Neutrophil (primary cell): ENCODE data around the gene TRIM28.

ENCODE experiments used
- H3K27ac ChIP-seq: fragments of 200-600 bp; sonication (generic); 2 replicates; pipeline ENCODE4 v1.5.1; 2016; ENCODE audit warnings: mild to moderate bottlenecking, moderate library complexity
- H3K27me3 ChIP-seq: fragments of 200-600 bp; sonication (generic); 2 replicates; pipeline ENCODE4 v1.6.0; 2016; ENCODE audit warnings: mild to moderate bottlenecking
- H3K36me3 ChIP-seq: fragments of 200-600 bp; sonication (generic); 2 replicates; pipeline ENCODE4 v1.5.1; 2017
- H3K4me1 ChIP-seq, 2 experiments: fragments of 200-600 bp in 1 of 2; sonication (generic) in 1 of 2; 1 replicate in 1 of 2; 2 replicates in 1 of 2; pipeline versions ENCODE4 v1.5.1 to v1.6.1; 2013 to 2016; ENCODE audit warnings: low read depth in 1 of 2, low read length in 1 of 2, mild to moderate bottlenecking in 1 of 2, moderate library complexity in 1 of 2; ENCODE audit not compliant: control insufficient read depth in 1 of 2, insufficient read depth in 1 of 2
- H3K4me3 ChIP-seq, 2 experiments: fragments of 200-600 bp in 1 of 2; sonication (generic) in 1 of 2; 1 replicate in 1 of 2; 2 replicates in 1 of 2; pipeline ENCODE4 v1.5.1; 2013 to 2016; ENCODE audit warnings: low read depth in 1 of 2, low read length in 1 of 2, mild to moderate bottlenecking in 1 of 2, moderate library complexity in 1 of 2
- H3K9me3 ChIP-seq: fragments of 200-600 bp; sonication (generic); 2 replicates; pipeline ENCODE4 v1.5.1; 2016
- TF ChIP-seq, protein P1 (sequence below): fragments of 200-600 bp; sonication (generic); IDR thresholded peaks from 2 replicates; pipeline ENCODE4 v1.5.1; 2016; ENCODE audit warnings: antibody characterized with exemption

The TRIM28 gene

DNA sequence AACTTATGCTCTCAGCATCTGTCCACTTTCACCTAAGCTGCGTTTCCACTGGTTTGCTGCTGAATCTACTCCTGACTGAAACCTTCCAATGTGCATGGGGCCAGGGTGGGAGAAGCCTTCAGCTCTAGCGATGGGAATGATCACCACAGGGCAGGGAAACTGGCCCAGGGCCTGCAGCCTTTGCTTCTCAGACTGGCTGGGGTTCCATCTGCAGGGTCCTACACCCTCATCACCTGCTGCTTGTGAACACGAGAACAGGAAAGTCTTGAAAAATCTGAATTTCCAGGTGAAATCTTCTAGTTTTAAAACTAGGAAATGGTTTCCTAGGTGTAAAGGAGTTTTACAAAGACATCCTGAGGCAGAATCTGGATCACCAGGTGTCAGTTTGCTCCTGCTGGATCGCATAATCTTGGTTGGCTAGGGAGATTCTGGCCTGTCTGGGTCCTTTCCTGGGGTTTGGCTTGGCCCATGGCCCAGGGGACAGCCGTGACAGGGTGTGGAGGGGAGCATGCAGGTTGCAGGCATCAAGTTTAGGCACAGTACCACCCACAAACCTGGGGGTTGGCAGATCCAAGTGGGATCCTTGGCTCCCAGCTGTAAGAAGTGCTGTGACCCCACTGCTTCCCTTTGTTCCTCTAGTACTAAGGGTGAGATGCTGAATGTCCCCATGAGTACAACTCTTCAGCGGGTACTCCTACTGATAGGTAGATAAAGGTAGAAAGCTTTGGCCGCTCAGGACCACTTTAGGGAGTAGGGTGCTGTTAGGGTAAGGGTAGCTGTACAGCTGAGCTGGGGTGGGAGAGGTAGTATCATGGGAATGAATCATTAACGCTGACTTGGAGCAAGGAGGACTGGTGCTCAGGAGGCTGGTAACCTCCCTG lies 16.4 kb downstream of the TRIM28 start:
- H3K4me1 ChIP-seq: peaks cover 50 to 57% of the 10 kb centered on the region in 2 experiments
- H3K27ac ChIP-seq: peak overlapping the region; percentile 100
- peaks cover 43% of the 10 kb centered on the region for H3K27me3 ChIP-seq
- no peaks in the 10 kb centered on the region for H3K9me3 ChIP-seq
- peaks cover 19% of the 10 kb centered on the region for H3K36me3 ChIP-seq
- TF ChIP-seq, protein P1, sequence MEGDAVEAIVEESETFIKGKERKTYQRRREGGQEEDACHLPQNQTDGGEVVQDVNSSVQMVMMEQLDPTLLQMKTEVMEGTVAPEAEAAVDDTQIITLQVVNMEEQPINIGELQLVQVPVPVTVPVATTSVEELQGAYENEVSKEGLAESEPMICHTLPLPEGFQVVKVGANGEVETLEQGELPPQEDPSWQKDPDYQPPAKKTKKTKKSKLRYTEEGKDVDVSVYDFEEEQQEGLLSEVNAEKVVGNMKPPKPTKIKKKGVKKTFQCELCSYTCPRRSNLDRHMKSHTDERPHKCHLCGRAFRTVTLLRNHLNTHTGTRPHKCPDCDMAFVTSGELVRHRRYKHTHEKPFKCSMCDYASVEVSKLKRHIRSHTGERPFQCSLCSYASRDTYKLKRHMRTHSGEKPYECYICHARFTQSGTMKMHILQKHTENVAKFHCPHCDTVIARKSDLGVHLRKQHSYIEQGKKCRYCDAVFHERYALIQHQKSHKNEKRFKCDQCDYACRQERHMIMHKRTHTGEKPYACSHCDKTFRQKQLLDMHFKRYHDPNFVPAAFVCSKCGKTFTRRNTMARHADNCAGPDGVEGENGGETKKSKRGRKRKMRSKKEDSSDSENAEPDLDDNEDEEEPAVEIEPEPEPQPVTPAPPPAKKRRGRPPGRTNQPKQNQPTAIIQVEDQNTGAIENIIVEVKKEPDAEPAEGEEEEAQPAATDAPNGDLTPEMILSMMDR: no peak
- peak overlapping the region; percentile 67 to 91 for H3K4me3 ChIP-seq

DNA sequence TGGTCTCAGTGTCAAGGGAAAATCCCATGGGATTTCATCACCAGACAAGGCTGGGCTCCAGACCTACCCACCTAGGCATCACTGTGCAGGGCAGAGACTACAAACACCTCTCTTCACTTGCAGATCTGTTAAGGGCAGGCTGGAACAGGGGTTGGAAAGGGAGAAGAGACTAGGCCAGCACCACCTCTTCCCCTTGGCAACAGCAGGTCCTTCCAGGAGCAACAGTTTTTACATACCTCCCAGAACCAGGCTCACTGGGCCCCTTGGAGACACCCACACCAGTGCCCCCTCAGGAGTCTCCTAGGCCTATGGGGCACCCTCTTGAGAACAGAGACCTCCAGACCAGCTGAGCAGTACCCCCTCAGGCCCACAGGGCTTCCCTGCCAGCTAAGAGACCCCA lies 17.1 kb downstream of the TRIM28 start:
- Histone ChIP-seq H3K9me3 (no peaks in the 10 kb centered on the region), H3K36me3 (peaks cover 13% of the 10 kb centered on the region), H3K27ac (peak overlapping the region; percentile 100), H3K4me1 (peaks cover 46 to 52% of the 10 kb centered on the region in 2 experiments), H3K4me3 (no peak overlapping the region), H3K27me3 (peaks cover 43% of the 10 kb centered on the region)
- TF ChIP-seq, protein P1: no peak

DNA sequence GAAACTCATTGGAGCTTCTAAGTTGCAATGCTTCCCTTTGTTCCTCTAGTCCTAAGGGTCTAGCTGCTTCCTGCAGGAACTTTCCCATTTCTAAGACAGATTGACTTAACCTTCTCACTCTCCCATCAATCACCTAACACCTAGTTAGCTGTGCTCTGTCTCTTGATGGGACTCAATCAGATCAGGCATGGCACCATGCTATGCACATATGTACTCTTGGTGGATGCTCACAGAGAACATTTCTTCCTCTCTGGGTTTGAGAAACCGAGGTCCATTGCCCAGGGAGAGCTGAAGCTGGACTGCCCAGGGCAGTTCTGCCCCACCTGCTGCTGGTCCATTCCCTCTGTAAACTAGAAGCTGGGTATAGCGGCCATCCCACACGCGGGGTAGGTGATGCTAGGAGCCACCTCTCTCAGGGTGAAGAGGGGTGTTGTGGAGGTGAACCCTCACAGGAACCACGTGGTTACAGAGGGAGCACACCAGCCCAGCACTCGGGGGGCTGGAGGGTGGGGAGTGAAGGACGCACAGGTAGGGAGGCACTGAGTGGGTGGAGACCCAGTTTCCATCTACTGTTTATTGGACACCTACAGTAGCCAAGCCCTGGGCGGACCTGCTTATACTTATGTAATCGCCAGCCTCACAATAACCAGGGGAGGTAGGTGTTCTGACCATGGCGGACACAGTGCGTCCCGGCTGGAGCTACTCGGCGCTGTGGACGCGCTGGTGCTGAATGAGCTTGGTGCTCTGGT lies 17.7 kb downstream of the TRIM28 start:
- Histone ChIP-seq H3K9me3 (no peaks in the 10 kb centered on the region), H3K36me3 (peaks cover 13% of the 10 kb centered on the region), H3K27ac (no peak overlapping the region), H3K4me3 (no peak overlapping the region), H3K27me3 (peaks cover 43% of the 10 kb centered on the region), H3K4me1 (peaks cover 41 to 47% of the 10 kb centered on the region in 2 experiments)
- TF ChIP-seq, protein P1: no peak

DNA sequence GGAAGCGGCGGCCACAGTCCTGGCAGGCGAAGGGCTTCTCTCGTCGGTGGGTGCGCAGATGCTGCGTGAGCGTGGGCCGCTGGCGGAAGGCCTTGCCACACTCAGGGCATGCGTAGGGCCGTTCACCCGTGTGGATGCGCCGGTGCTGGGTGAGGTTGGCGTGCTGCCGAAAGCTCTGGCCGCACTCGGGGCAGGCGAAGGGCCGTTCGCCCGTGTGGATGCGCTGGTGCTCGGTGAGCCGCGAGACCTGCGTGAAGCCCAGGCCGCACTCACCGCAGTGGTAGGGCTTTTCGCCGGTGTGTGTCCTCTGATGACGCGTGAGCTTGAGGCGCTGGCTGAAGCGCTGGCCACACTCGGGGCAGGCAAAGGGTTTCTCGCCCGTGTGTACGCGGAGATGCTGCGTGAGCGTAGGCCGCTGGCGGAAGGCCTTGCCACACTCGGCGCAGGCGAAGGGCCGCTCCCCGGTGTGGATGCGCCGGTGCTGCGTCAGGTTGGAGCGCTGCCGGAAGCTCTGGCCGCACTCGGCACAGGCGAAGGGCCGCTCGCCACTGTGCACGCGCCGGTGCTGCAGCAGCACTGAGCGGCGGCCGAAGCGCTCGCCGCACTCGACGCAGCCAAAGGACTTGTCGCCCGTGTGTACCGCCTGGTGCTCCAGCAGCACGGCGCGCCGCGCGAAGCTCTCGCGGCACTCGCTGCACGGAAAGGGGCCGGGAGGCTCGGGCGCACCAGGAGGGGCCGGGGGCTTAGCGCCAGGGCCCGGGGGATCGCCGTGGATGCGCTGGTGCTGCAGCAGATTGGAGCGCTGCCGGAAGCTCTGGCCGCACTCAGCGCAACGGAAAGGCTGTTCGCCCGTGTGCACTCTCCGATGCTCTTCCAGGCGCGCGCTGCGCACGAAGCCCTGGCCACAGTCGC lies 18.5 kb downstream of the TRIM28 start:
- H3K4me1 ChIP-seq: peaks cover 33 to 39% of the 10 kb centered on the region in 2 experiments
- H3K36me3 ChIP-seq: peaks cover 13% of the 10 kb centered on the region
- peak overlapping the region; percentile 27 to 52 for H3K4me3 ChIP-seq
- no peaks in the 10 kb centered on the region for H3K9me3 ChIP-seq
- TF ChIP-seq, protein P1: no peak
- peaks cover 43% of the 10 kb centered on the region for H3K27me3 ChIP-seq
- H3K27ac ChIP-seq: peak overlapping the region; percentile 54

DNA sequence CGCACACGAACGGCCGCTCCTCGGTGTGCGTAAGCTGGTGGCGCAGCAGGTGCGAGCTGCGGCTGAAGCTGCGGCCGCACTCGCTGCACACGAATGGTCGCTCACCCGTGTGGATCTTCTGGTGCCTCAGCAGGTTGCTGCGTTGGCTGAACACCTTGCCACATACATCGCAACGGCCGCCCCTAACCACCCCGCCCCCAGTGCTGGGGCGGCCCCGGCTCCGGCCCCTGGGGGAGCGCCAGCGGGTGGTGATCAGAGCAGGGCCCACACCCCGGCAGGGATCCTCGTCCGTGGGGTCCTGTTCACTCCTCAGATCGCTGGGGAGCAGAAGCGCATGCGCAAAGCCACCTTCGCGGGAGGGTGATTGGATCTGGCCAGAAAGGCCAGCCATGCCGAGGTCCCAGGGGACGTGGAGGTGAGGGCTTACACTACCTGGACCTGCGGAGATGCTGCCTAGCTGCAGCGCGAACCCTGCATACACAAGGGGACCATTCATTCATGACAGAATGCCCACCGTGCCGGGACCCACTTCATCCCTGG lies 19.2 kb downstream of the TRIM28 start:
- TF ChIP-seq, protein P1: no peak
- H3K4me3 ChIP-seq: peak overlapping the region; percentile 27 to 52
- H3K4me1 ChIP-seq: peaks cover 28 to 32% of the 10 kb centered on the region in 2 experiments
- peaks cover 43% of the 10 kb centered on the region for H3K27me3 ChIP-seq
- H3K27ac ChIP-seq: peak overlapping the region; percentile 54
- peaks cover 14% of the 10 kb centered on the region for H3K36me3 ChIP-seq
- H3K9me3 ChIP-seq: no peaks in the 10 kb centered on the region
